GM21381 (cell line): ENCODE results near the gene LPP.

Experiments used
- ATAC-seq: cut with Tn5 transposase; IDR thresholded peaks from one replicate; pipeline ENCODE4 v1.9.1; 2021; ENCODE audit warnings: mild to moderate bottlenecking, moderate library complexity; ENCODE audit not compliant: unreplicated experiment

LPP gene

GRCh38 chr3:188168648-188169047 is 14.7 kb downstream of the LPP start:
- no peak for ATAC-seq

- ATAC-seq, result no peak
Measured at GRCh38 chr3:188169830-188170455, 16.0 kb downstream of the LPP start.

DNA sequence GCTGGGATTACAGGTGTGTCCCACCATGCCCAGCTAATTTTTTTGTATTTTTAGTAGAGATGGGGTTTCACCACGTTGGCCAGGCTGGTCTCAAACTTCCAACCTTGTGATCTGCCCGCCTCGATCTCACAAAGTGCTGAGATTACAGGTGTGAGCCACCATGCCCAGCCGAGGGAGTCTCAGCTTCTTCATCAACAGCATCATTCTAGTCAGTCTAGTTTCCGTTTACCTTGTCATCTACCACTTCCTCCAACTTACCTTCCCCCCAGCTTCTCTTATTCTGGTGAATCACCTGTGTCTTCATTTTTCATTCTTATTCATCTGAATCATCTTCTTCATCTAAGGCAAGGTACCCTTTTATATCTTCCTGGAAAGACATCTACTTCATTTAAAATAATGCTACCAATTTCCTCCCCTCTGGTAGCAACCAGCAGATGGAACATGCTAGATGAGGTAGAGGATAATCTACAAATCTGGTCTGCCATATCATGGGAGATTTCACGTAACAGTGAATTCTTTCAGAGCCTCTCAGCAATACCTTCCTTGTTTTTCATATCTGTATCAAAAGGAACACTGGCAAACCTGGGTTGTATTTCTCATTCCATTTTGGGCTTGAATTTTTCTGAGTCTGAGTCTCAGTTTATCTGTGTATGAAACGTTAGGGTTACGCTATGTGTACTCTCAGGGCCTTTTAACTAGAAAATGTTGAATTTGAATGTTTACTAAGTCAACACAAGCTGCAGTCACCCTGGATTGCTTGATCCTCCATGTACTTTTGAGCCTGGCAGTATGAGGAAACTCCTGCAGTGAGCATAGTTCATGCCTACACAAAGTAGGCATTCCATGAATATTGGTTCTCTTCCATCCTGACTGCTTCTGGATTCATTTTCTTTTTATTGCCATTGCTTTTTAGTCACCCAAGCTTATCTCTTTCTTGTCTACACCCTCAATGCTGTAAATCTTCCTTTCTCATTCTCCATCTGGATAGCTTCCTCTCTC is 16.8 kb downstream of the LPP start:
- ATAC-seq, result no peak

DNA sequence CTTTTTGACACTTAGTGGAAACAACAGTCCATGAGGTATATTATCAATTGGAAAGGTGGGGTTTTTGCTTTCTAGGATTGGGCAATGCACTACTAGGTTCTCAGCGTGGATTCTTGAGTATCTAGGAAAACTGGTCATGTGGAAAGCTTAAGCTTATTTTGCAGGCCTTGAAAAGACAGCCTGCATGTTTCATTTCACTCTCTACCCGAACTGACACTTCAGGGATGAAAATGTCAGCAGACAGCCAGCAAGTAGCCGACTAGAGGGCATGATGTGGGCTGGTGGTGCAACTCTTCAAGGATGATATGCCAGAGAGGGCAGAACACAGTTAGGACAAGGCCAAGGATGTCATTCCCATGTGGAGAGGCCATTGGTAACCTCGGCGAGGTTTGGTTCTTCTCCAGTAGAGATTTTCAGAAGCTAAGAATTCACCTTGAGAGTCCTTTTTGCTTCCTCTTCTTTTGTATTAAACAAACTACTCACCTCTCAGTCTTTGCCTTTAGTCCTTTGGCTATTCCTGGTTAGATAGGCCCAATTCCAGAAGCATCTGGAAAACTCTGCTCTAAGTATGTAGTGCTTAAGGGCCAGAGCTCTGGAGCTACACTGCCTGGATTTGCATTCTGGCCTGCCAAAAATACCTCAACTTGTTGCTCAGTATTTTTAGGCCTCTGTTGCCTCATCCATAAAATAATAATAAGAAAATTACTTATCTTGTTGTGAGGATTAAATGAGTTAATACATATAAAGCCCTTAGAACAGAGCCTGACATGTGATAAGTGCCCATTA is 17.9 kb downstream of the LPP start:
- ATAC-seq, result no peak

DNA sequence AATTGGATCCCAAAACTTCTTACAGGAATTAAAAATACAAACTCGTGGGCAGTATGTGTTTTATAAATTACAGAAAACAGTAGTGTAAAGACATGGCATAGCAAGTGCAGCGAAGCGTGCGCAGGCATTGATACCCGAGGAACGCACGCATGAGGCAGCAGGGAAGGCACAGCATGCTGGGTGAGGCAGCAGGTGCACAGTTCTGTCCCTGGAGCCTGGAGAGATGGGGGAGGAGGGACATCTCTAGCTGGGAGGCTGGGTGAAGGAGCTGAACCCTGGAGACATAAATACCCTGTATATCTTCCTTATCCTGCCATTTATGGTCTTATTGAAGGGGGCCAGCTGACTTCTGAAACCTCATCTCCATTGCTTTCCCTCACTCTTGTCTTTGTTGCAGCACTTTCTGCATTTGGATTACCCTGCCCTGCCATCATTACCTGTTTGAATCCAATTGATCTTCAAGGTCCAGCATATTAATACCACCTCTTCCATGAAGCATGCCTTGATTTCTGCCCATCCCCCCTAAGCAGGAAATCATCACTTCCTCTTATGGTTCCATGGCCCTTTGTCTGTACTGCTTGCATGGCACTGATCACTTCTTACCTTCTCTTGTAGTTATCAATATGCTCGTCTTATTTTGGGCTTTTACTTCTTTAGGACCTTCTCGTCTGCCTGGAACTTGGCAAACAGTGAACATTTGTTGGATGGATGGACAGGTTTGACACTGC is 20.5 kb downstream of the LPP start:
- ATAC-seq, result no peak

DNA sequence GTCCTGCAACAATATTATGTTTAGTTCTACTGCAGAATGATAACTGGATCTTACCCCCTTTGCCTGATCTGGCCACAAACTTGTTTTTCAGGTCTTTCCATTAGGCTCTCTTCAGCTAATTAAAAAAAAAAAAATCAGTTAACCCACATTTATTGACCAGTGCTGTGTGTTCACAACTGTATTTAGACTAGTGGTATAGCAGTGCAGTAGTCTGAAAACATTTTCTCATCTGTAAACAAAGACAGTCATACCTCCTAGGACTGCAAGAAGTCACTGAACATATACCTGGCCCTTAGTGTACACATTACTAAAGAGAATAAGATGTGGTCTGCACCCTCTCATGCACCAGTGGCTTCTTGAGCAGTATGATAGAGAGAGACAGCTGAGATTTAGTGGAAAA is 22.5 kb downstream of the LPP start:
- ATAC-seq, result no peak

DNA sequence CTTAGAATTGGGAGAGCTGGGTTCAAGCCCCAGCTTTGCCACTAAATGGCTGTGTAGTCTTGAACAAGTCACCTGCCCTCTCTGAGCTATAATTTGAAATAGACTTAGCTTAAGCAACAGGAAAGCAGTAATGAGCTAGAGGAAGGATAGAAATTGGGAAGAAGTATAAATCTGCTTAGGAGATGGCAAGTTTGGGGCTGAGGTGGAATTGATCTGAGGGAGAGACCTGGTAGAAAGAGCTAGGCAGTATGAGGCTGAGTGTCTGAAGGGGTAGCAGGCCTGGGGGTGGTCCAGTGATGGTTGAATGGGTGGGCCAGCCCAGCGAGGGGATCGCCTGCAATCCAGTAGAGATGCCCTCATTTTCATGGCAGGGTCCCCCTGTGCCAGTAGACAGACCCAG is 22.9 kb downstream of the LPP start:
- ATAC-seq, result no peak

DNA sequence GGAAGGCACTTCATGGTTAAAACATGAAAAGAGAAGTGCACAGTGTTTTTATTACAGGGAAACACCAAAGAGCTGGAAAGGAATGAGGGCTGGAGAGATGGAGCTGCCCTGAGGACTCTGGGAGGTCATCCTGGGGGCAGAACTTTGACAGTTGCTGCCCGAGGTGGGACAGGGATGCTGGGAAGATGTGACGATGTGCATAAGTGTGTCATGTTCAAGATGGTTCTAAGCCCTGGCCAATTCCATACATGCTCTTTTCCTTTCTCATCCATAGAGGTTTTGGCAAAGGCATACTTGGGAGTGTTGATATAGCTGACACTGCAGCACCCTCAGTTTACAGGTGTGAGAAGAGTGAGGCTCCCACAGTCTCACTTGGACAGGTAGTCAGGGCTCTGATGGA is 23.8 kb downstream of the LPP start:
- ATAC-seq, result no peak

DNA sequence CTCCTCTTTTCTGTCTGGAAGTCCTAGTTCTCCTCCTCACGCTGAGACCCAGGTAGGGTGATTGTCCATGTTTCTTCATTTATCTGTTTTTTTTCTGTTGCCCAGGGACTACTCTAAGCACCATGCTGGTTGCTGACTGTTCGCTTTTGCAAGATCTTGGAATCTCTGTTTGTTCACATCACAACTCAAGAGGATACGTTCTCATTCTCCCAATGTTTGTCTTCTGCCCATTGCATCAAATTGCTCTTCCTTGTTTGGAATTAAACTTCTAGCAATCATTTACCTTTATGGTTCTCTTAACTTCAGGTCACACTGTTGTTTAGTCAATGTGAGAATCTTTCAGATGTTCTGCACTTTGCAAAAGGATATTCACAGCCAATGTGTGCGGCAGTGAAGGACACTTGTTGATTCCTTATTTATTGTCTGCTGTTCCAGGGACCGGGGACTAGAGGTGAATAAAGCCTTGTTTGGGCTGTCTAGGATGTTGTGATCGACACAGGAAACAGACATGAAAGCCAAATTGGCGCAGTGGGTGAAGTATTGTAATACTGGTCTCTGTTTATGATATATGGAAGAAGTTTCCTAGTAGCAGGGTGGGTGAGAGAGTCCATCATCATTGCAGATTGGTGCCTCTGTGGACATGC is 24.5 kb downstream of the LPP start:
- no peak for ATAC-seq

DNA sequence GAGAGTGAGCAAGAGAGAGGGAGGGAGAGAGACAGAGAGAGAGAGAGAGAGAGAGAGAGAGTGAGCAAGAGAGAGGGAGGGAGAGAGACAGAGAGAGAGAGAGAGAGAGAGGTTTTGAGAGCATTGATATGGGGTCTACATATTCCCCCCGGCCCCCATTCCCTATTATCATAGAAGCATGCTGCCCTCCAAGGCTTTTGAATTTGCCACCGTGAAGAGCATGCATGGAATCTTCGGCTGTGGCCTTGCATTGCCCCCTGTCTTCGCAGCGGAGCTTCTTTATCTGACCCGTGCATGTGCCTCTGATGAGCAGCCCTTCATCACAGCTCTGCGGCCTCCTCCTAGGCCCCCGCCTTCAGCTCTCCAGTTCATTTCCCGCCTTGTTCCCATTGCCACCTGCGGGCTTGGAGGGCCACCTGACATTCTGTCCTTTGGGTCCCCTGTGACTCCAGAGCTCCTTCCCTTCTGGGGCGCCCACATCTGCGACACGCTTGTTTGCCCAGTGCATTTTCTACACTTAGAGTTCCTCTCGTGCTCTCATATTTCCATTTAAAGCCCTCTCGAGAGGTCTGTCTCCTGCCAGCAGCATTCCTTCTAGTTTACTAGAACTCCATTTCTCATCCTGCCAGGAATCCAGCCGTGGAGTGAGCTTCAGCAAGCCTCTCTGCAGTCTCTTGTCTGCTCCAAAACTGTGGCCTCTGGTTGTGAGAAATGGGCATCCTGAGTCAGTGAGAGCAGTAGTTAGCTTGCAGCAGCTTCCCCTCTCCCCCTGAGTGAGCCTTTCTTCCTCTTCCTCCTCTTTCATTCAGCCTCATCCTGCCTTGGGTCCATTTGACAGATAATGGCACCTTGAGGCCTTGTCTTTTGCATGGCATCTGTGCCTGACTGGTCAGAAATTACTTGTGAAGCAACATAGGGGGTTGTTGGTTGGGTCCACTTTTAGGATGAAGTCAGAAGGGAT is 25.3 kb downstream of the LPP start:
- ATAC-seq, result no peak

DNA sequence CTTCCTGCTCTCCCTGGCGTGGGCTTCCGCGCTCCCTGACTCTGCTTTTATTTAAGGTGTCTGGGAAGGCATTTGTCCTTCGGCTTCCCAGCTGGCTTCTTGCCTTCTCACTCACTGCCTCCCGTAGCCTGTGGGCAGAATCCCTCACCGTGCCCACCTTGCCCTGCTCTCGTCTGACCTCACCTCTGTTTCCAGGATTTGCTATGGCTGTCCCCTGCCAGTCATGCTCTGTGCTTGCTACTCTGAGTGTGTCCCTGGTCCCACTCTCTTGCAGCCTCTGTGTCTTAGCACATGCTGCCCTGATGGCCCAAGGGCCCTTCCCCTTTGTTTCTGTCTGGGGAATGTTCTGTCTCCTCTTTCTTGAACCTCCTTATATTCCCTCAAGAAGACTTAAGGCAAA is 26.2 kb downstream of the LPP start:
- no peak for ATAC-seq

DNA sequence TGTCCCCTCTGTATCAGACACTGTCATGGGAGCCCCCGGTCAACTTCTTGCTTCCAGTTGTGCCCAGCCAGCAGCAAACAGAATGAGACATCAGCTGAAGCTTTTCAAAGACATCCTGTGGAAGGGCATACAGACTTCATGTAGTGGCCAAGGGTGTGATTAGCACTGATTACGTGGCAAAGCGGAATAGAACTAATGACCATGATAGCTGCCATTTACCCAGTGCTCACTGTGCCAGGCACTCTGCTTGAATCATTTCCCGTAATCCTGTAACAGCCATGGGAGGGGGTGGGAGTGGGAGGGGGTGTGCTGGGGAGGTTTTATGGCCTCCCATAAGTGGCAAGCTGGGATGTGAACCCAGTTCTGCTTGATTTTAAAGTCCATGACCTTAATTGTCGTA is 29.5 kb downstream of the LPP start:
- no peak for ATAC-seq

DNA sequence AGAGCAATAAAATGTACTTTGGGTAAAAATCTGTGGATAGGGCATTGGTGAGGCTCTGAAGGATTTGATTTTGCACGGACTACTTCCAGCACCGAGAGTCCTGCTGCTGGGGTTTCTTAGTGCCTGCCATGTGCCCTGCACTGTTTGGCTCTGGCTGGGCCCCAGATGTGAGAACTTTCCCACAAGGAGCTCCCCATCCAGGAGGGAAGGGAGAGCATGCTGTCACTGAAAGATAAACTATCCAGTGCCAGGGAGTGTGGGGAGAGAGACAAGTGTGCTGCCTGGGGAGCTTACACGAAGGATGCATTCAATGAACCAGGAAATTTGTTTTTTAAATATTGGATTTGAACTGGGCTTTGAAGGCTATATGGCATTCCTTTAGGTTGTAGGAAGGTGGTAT is 30.2 kb downstream of the LPP start:
- ATAC-seq, result no peak

DNA sequence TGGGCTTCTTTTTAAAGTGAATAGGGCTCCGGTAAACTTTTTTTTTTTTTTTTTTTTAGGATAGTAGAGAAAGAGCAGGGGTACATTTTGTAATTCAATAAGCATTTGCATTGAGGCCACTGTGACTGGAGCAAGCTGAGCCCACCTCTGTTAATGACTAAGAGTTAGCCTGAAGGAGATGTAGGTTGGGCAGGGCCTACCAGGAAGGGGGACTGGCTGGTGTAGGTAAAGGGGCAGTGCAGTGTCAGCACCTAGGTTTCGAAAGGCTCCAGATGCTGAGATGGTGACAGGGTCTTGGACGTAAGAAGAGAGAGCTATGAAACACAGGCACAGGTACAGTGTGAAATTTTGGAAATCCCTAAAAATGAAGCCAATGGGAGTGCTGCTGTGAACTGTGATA is 30.7 kb downstream of the LPP start:
- no peak for ATAC-seq

- no peak for ATAC-seq
Measured at GRCh38 chr3:188185717-188186251, 31.8 kb downstream of the LPP start.

DNA sequence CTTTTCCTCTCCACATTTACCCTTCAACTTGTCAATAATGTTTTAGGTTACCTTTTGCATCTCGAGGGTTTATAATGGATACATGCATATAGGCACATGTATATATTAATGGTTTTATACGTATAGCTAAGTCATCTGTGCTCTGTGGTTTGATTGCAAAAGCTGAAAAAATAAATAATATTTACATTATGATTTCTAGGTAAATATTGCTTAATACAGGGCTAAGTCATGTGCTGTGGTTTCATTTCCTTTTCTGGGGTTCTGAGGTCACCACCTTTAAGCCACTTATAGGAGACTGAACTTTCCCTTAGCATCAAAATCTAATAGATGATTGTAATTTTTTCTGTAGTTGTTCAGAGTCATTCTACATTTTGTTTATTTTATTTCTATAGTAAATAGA is 33.1 kb downstream of the LPP start:
- no peak for ATAC-seq

GRCh38 chr3:188188911-188189310 is 35.0 kb downstream of the LPP start:
- no peak for ATAC-seq

GRCh38 chr3:188191460-188191859 is 37.5 kb downstream of the LPP start:
- ATAC-seq, result no peak

GRCh38 chr3:188192034-188192433 is 38.1 kb downstream of the LPP start:
- no peak for ATAC-seq
